A549 (cell line): ENCODE data around the gene RNF130. TPM values are rescaled to one million over a fixed set of nuclear protein-coding genes. Genes with fewer than 3 reads are reported as not detected.
A peak's percentile ranks its signal among the peaks of the same experiment; 100 is the strongest.

Source experiments
- ATAC-seq, 2 experiments: fragments of 200-7000 bp in 1 of 2; fragments of >200 bp in 1 of 2; cut with Nextera tagmentation in 1 of 2; cut with Tn5 transposase in 1 of 2; 3 replicates each; pipeline versions ENCODE4 v1.8.0 to v1.9.1; 2018 to 2020; ENCODE audit warnings: mild to moderate bottlenecking in 1 of 2, moderate library complexity in 1 of 2
- CTCF ChIA-PET: fragments of 300-600 bp; sonication (Branson Sonifier 250); formaldehyde crosslinking; extraction: SDS; loops from one replicate; lab custom pipeline; 2021; ENCODE audit warnings: antibody characterized with exemption, inconsistent platforms; lab: Yijun Ruan, JAX
- POLR2A ChIA-PET: fragments of 350-600 bp; formaldehyde crosslinking; extraction: SDS; loops from one replicate; lab custom pipeline; 2021; ENCODE audit warnings: antibody characterized with exemption, inconsistent platforms; lab: Yijun Ruan, JAX
- DNase-seq, 2 experiments: peaks; one replicate each; pipeline versions ENCODE4 v3.0.0 to v3.0.0-alpha.2; 2011 to 2016; ENCODE audit warnings: low read depth in 1 of 2, low spot score in 1 of 2
- FAIRE-seq: peaks from 2 replicates; lab custom pipeline; 2011; peaks lifted over from hg19 to GRCh38; lab: Jason Lieb, UNC
- H3K27ac ChIP-seq, 2 experiments: fragments of >200 bp; sonication (Bioruptor Twin); formaldehyde crosslinking; 3 replicates each; pipeline ENCODE4 v1.5.1; 2016 to 2017
- H3K4me1 ChIP-seq: fragments of >200 bp; sonication (Bioruptor Twin); formaldehyde crosslinking; 3 replicates; pipeline ENCODE4 v1.6.1; 2016
- H3K4me2 ChIP-seq: fragments of >200 bp; sonication (Bioruptor Twin); formaldehyde crosslinking; 3 replicates; pipeline ENCODE4 v1.6.1; 2016
- H3K4me3 ChIP-seq: fragments of >200 bp; sonication (Bioruptor Twin); formaldehyde crosslinking; 3 replicates; pipeline ENCODE4 v1.5.1; 2016
- H3K9me3 ChIP-seq: fragments of >200 bp; sonication (Bioruptor Twin); formaldehyde crosslinking; 3 replicates; pipeline ENCODE4 v1.6.1; 2016
- ATOH8 ChIP-seq: fragments of 250-450 bp; sonication (Bioruptor Pico); IDR thresholded peaks from 2 replicates; pipeline ENCODE4 v1.5.0; 2020; ENCODE audit warnings: low read depth, mild to moderate bottlenecking, moderate library complexity
- CEBPB ChIP-seq, 2 experiments: fragments of >200 bp in 1 of 2; sonication (Bioruptor Twin) in 1 of 2; formaldehyde crosslinking in 1 of 2; IDR thresholded peaks; 2 replicates each; pipeline ENCODE4 v1.6.1; 2012 to 2016
- CHD4 ChIP-seq: fragments of 200-600 bp; sonication (generic); IDR thresholded peaks from 2 replicates; pipeline ENCODE4 v1.6.1; 2016; ENCODE audit warnings: antibody characterized with exemption, mild to moderate bottlenecking, borderline replicate concordance
- CTCF ChIP-seq: fragments of >200 bp; sonication (Bioruptor Twin); formaldehyde crosslinking; IDR thresholded peaks from 3 replicates; pipeline ENCODE4 v1.5.1; 2016
- E2F6 ChIP-seq: IDR thresholded peaks from 2 replicates; pipeline ENCODE4 v1.6.1; 2012; ENCODE audit warnings: low read depth, borderline replicate concordance
- EHF ChIP-seq: fragments of 250-450 bp; sonication (Bioruptor Pico); IDR thresholded peaks from 2 replicates; pipeline ENCODE4 v1.5.0; 2020; ENCODE audit warnings: mild to moderate bottlenecking
- FOSB ChIP-seq: fragments of 250-450 bp; sonication (Bioruptor Pico); IDR thresholded peaks from 2 replicates; pipeline ENCODE4 v1.5.0; 2020; ENCODE audit warnings: mild to moderate bottlenecking, moderate library complexity
- FOXS1 ChIP-seq: fragments of 250-450 bp; sonication (Bioruptor Pico); IDR thresholded peaks from 2 replicates; pipeline ENCODE4 v1.5.0; 2020; ENCODE audit warnings: mild to moderate bottlenecking, moderate library complexity
- GATA3 ChIP-seq: IDR thresholded peaks from 2 replicates; pipeline ENCODE4 v1.6.1; 2012; ENCODE audit warnings: borderline replicate concordance
- HOXA7 ChIP-seq: fragments of 250-450 bp; sonication (Bioruptor Pico); IDR thresholded peaks from 2 replicates; pipeline ENCODE4 v1.5.0; 2020; ENCODE audit warnings: mild to moderate bottlenecking, moderate library complexity
- HOXB13 ChIP-seq: fragments of 250-450 bp; sonication (Bioruptor Pico); IDR thresholded peaks from 2 replicates; pipeline ENCODE4 v1.5.0; 2020; ENCODE audit warnings: low read depth, mild to moderate bottlenecking, moderate library complexity
- HOXB5 ChIP-seq: fragments of 250-450 bp; sonication (Bioruptor Pico); IDR thresholded peaks from 2 replicates; pipeline ENCODE4 v1.5.0; 2020; ENCODE audit warnings: mild to moderate bottlenecking, moderate library complexity
- JUN ChIP-seq, 2 experiments: fragments of >200 bp; sonication (Bioruptor Twin); formaldehyde crosslinking; IDR thresholded peaks; 2 replicates in 1 of 2; 3 replicates in 1 of 2; pipeline ENCODE4 v1.6.1; 2016 to 2017
- MAFK ChIP-seq: fragments of 450-650 bp; IDR thresholded peaks from 2 replicates; pipeline ENCODE4 v1.6.1; 2014; ENCODE audit not compliant: partially characterized antibody
- NFE2L2 ChIP-seq: fragments of 150-350 bp; conservative IDR thresholded peaks from 2 replicates; pipeline ENCODE4 v1.6.1; 2014; ENCODE audit warnings: low read length
- NPAS2 ChIP-seq: fragments of 250-450 bp; sonication (Bioruptor Pico); IDR thresholded peaks from 2 replicates; pipeline ENCODE4 v1.8.0; 2022; ENCODE audit warnings: mild to moderate bottlenecking, moderate library complexity, borderline replicate concordance
- POLR2A ChIP-seq: IDR thresholded peaks from 2 replicates; pipeline ENCODE4 v1.6.1; 2012; ENCODE audit warnings: mild to moderate bottlenecking, low read length
- POLR2AphosphoS2 ChIP-seq: conservative IDR thresholded peaks from 2 replicates; pipeline ENCODE4 v1.6.1; 2012; ENCODE audit warnings: low read length, improper control_type of control experiment, inconsistent platforms
- RAD21 ChIP-seq, 2 experiments: fragments of >200 bp in 1 of 2; sonication (Bioruptor Twin) in 1 of 2; formaldehyde crosslinking in 1 of 2; IDR thresholded peaks in 1 of 2; conservative IDR thresholded peaks in 1 of 2; 2 replicates in 1 of 2; 3 replicates in 1 of 2; pipeline ENCODE4 v1.6.1; 2012 to 2018; ENCODE audit warnings: inconsistent platforms in 1 of 2
- RFX5 ChIP-seq: fragments of 450-650 bp; IDR thresholded peaks from 2 replicates; pipeline ENCODE4 v1.7.1; 2014; ENCODE audit warnings: antibody characterized with exemption, mild to moderate bottlenecking, moderate library complexity
- TP53 ChIP-seq: fragments of 250-450 bp; sonication (Bioruptor Pico); IDR thresholded peaks from 2 replicates; pipeline ENCODE4 v1.5.0; 2021; ENCODE audit warnings: mild to moderate bottlenecking, moderate library complexity
- ZC3H11A ChIP-seq: fragments of 450-650 bp; IDR thresholded peaks from 2 replicates; pipeline ENCODE4 v1.6.1; 2014; ENCODE audit warnings: antibody characterized with exemption, mild to moderate bottlenecking
- ZNF302 ChIP-seq: fragments of 250-450 bp; sonication (Bioruptor Pico); IDR thresholded peaks from 2 replicates; pipeline ENCODE4 v1.9.0; 2021; ENCODE audit warnings: inconsistent platforms, mild to moderate bottlenecking, moderate library complexity
- WGBS: methylation state at CpG from one replicate; pipeline ENCODE4 v1.1.6; 2017; ENCODE audit errors: missing lambda C conversion rate; 5-methylcytosine and 5-hydroxymethylcytosine counted together
- polyA plus RNA-seq, 4 experiments: library from polyadenylated mRNA; depleted of rRNA in 3 of 4; stranded (reverse); fragments of >200 nt; fragmentation: RNase III in 1 of 4; extraction: RNeasy Plus Mini Kit Qiagen cat#74134 plus additional on column Dnase treatment in 1 of 4; gene quantifications; 2 replicates in 3 of 4; 3 replicates in 1 of 4; pipeline ENCODE4 v1.2.3, GENCODE V29; 2011 to 2017

Gene RNF130
- polyA plus RNA-seq, 2 of the 4 experiments (the other 2 are of a cell fraction): 33.3 to 50.1 TPM

DNA sequence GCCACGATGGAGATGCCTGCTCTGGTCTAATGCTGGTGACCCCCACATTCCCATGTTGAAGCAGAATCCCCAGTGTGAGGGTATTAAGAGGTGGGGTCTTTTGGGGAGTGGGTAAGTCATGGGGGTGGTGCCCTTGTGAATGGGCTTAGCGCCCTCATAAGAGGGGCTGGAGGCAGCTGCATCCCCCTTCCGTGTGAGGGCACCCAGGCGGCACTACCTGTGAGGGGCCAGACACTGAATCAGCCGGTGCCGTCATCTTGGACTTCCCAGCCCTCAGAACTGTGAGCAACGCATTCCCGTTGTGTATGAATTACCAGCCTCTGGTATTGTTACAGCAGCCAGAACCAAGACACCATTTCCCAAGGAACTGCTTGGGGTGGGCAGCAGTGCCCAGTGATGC lies 27.0 kb upstream of the RNF130 start:
- TF ChIP-seq GATA3 (no peak), NFE2L2 (no peak), RFX5 (no peak), EHF (CRISPR knock-in tag) (no peak)
- ChIA-PET POLR2A (no interaction called here), CTCF (interaction anchor here (2.0 kb wide), 1 partner anchor 8 kb away, joined by 10 read pairs; no protein-coding TSS in a partner anchor)
- no peaks in the 10 kb centered on the region; the same call in 2 of the 3 replicates for H3K9me3 ChIP-seq
- ATAC-seq: no peak
- 66% methylated on average over 7 of the region's 8 CpGs for WGBS
- no peak overlapping the region for H3K4me2 ChIP-seq
- no peak overlapping the region for H3K27ac ChIP-seq
- H3K4me3 ChIP-seq: no peak overlapping the region
- no peak for FAIRE-seq
- DNase-seq: no peak
- no peaks in the 10 kb centered on the region for H3K4me1 ChIP-seq

DNA sequence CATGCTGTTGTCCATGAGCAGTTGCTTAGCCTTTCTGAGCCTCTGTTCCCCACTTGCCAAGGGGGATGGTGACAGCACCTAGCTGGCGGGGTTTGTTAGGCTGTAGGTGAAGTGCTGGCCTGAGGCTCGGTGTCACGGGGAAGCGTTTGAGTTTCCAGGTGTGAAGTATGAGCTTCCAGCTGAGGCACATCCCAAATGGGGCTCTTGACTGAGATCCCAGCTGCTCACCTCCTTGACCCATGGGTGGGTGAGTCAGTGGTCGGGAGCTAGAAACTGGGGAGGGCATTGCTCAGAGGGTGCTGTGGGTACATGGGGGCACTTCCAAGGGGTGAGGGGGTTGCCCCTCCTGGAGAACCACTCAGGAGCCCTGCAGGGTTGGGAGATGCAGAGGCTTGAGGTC lies 26.4 kb upstream of the RNF130 start:
- no peaks in the 10 kb centered on the region for H3K9me3 ChIP-seq
- ChIA-PET POLR2A (no interaction called here), CTCF (interaction anchor here (1.0 to 2.0 kb wide), 2 partner anchors 8 to 19 kb away, joined by 3 to 10 read pairs; no protein-coding TSS in a partner anchor)
- no peaks in the 10 kb centered on the region for H3K4me1 ChIP-seq
- TF ChIP-seq MAFK: no peak
- no peak for TF ChIP-seq RFX5
- TF ChIP-seq HOXB5: no peak
- TF ChIP-seq NPAS2 (CRISPR knock-in tag): no peak
- no peak for TF ChIP-seq ZC3H11A
- TF ChIP-seq POLR2AphosphoS2: no peak
- no peak for TF ChIP-seq FOSB (CRISPR knock-in tag)
- TF ChIP-seq POLR2A: no peak
- TF ChIP-seq RAD21 (conservative IDR thresholded peaks at IDR 0.05 in 1 of 2, IDR thresholded peaks at IDR 0.05 in 1 of 2): no peak
- H3K4me3 ChIP-seq: no peak overlapping the region
- H3K27ac ChIP-seq: no peak overlapping the region
- no peak for ATAC-seq
- FAIRE-seq: no peak
- WGBS: 63% methylated on average over 5 of the region's 5 CpGs
- no peak overlapping the region for H3K4me2 ChIP-seq
- DNase-seq: no peak

DNA sequence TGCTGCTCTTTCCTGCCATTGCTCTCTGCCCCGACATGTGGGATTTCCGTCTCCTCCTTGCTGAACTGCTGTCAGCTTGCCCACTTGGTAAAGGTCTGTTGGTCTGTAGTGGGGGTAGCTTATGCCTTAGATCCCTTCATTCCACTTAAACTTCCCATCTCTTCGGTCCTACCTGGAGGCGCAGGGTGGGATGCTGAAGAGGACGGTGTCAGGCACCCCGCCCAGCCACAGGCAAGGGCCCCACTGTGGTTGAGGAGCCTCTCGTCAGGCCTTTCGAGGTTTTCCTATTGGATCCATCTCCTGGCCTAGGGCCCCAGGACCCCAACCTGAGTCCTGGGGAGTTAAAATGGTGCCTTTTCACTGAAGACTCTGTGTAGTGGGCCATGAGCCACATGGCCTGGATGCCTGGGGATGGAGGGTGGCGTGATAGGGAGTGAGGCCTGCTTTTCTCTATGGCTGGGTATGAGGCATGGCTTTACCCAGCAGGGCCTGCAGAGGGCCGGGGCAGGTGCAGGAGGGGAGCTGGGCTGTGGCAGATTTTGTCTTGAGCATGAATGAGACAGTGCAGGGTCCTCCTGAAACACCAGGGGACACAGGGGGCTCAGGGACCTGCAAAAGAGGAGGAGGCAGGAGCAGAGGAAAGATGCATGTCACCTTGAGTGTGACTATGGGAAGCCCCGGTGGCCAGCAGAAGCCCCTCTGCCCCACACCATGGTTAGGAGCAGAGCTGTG lies 25.8 kb upstream of the RNF130 start:
- Histone ChIP-seq H3K4me2 (no peak overlapping the region), H3K9me3 (no peaks in the 10 kb centered on the region), H3K4me3 (no peak overlapping the region), H3K4me1 (no peaks in the 10 kb centered on the region), H3K27ac (no peak overlapping the region)
- FAIRE-seq: no peak
- TF ChIP-seq ATOH8 (CRISPR knock-in tag) (no peak), HOXB13 (CRISPR knock-in tag) (no peak), FOXS1 (no peak), HOXA7 (no peak), ZC3H11A (no peak), RFX5 (no peak), CTCF (no peak), TP53 (CRISPR knock-in tag) (no peak), CEBPB (IDR thresholded peaks at IDR 0.05) (no peak), FOSB (CRISPR knock-in tag) (no peak), JUN (IDR thresholded peaks at IDR 0.05) (no peak), CHD4 (no peak), ZNF302 (CRISPR knock-in tag) (no peak), E2F6 (no peak)
- ChIA-PET POLR2A (no interaction called here), CTCF (interaction anchor here (1.0 kb wide), 1 partner anchor 19 kb away, joined by 3 read pairs; no protein-coding TSS in a partner anchor)
- 72% methylated on average over 9 of the region's 11 CpGs for WGBS
- peak; percentile 25 to 58; a peak in 4 of 6 replicates for ATAC-seq
- DNase-seq: no peak
